ENCODE measurements around the gene FAM228A.

DNA sequence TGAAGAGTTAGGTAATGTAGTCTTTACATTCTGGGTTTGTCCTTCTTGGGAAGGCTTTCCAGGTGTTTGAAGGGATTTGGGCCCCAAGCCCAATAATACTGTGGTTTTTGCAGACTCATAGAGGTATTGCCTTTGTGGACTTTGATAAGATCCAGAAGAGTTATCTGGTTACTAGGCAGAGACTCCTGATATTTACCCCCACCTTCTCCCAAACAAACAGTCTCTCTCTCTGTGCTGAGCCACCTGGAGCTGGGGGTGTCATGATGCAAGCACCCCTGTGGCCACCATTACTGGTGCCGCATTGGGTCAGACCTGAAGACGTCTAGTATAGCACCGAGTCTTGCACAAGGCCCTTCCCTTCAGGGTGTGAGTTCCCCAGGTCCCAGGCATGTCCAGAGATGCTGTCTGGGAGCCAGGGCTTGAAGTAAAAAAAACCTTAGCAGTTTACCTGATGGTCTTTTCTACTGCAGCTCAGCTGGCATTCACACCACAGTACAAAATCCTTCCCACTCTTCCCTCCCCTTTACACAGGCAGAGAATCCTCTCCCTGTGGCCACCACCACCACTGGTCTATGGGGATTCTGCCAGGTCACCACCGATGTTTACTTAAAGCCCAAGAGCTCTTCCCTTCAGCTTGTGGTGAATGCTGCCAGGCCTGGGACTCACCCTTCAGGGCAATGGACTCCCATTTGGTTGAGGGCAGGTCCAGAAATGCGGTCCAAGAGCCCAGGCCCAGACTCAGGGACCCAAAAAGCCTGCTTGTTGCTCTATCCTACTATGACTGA, 22.2 kb upstream of the FAM228A start:
- TF ChIP-seq ARNT (IDR thresholded peaks at IDR 0.05) (no peak), FOXM1 (IDR thresholded peaks at IDR 0.05; ENCODE audit: borderline replicate concordance) (no peak), ELF4 (IDR thresholded peaks at IDR 0.05) (no peak), BHLHE40 (IDR thresholded peaks at IDR 0.05; ENCODE audit: borderline replicate concordance) (no peak), HDGF (IDR thresholded peaks at IDR 0.05; ENCODE audit: borderline replicate concordance) (no peak), TARDBP (IDR thresholded peaks at IDR 0.05) (no peak), LEF1 (IDR thresholded peaks at IDR 0.05; ENCODE audit: borderline replicate concordance) (no peak), SP1 (IDR thresholded peaks at IDR 0.05) (no peak), NFRKB (IDR thresholded peaks at IDR 0.05) (no peak), CTBP1 (IDR thresholded peaks at IDR 0.05; ENCODE audit: borderline replicate concordance) (no peak)
